B cell (primary cell): ENCODE measurements around the gene BRINP2. TPM values are rescaled to one million over a fixed set of nuclear protein-coding genes. Genes with fewer than 3 reads are reported as not detected.

Experiments
- ATAC-seq: fragments of 200-7000 bp; cut with Tn5 transposase; one replicate; pipeline ENCODE4 v1.10.0; 2021; ENCODE audit warnings: low read depth, mild to moderate bottlenecking, moderate number of reproducible peaks, moderate library complexity
- CTCF ChIA-PET: fragments of 350-600 bp; sonication (Branson Sonifier 250); formaldehyde crosslinking; loops from one replicate; lab custom pipeline; 2021; ENCODE audit warnings: antibody characterized with exemption, inconsistent platforms; lab: Charles Lee
- POLR2A ChIA-PET: fragments of 350-600 bp; sonication (Branson Sonifier 250); formaldehyde crosslinking; loops from one replicate; lab custom pipeline; 2021; ENCODE audit warnings: antibody characterized with exemption; lab: Charles Lee
- DNase-seq: peaks from one replicate; pipeline ENCODE4 v3.0.0; 2013
- H2AFZ ChIP-seq: 2 replicates; pipeline ENCODE4 v1.6.1; 2012; ENCODE audit warnings: mild to moderate bottlenecking, low read depth, low read length; ENCODE audit not compliant: insufficient read depth, poor library complexity, severe bottlenecking
- H3K27ac ChIP-seq, 2 donors: 1 replicate in 1 of 2; 2 replicates in 1 of 2; pipeline ENCODE4 v1.5.1; 2012 to 2013; ENCODE audit warnings: low read length in 2 of 2, mild to moderate bottlenecking in 2 of 2, moderate library complexity in 1 of 2
- H3K27me3 ChIP-seq, 4 experiments: fragments of 200-600 bp in 1 of 4; sonication (generic) in 1 of 4; replicated peaks in 1 of 4; 1 replicate in 2 of 4; 2 replicates in 2 of 4; pipeline versions ENCODE4 v1.6.1 to v1.7.0; 2013 to 2016; ENCODE audit warnings: low read length in 3 of 4, mild to moderate bottlenecking in 2 of 4, mixed read lengths in 1 of 4, moderate library complexity in 1 of 4; ENCODE audit not compliant: insufficient read depth in 4 of 4, control insufficient read depth in 3 of 4; ENCODE audit errors: control extremely low read depth in 1 of 4
- H3K36me3 ChIP-seq, 2 experiments: replicated peaks in 1 of 2; 1 replicate in 1 of 2; 2 replicates in 1 of 2; pipeline versions ENCODE4 v1.6.1 to v1.7.1; 2013; ENCODE audit warnings: low read length in 1 of 2; ENCODE audit not compliant: insufficient read depth in 2 of 2, control insufficient read depth in 1 of 2; ENCODE audit errors: control extremely low read depth in 1 of 2, extremely low read depth in 1 of 2
- H3K4me1 ChIP-seq, 2 donors: fragments of 200-600 bp in 1 of 2; sonication (generic) in 1 of 2; 1 replicate in 1 of 2; 2 replicates in 1 of 2; pipeline versions ENCODE4 v1.5.1 to v1.6.1; 2013 to 2017; ENCODE audit warnings: low read length in 2 of 2; ENCODE audit not compliant: control insufficient read depth in 2 of 2, insufficient read depth in 2 of 2
- H3K4me2 ChIP-seq: replicated peaks from 2 replicates; pipeline ENCODE3; 2012; ENCODE audit warnings: mild to moderate bottlenecking, low read depth, low read length; ENCODE audit not compliant: poor library complexity, severe bottlenecking
- H3K4me3 ChIP-seq, 5 experiments: fragments of 200-600 bp in 1 of 5; sonication (generic) in 1 of 5; 1 replicate in 3 of 5; 2 replicates in 2 of 5; pipeline versions ENCODE4 v1.5.1 to v1.7.0; 2011 to 2016; ENCODE audit warnings: low read length in 4 of 5, mild to moderate bottlenecking in 4 of 5, low read depth in 2 of 5, control low read depth in 1 of 5, moderate library complexity in 1 of 5; ENCODE audit not compliant: insufficient read depth in 1 of 5; ENCODE audit errors: control extremely low read depth in 1 of 5, extremely low read depth in 1 of 5
- H3K79me2 ChIP-seq: fragments of 200-600 bp; sonication (generic); one replicate; pipeline ENCODE4 v1.6.0; 2016; ENCODE audit warnings: low read length; ENCODE audit not compliant: control insufficient read depth, insufficient read depth
- H3K9ac ChIP-seq: fragments of 200-600 bp; sonication (generic); 2 replicates; pipeline ENCODE4 v1.6.1; 2017; ENCODE audit warnings: mild to moderate bottlenecking, low read length, moderate library complexity
- H3K9me3 ChIP-seq, 3 donors: one replicate each; pipeline versions ENCODE4 v1.6.1 to v1.7.1; 2013; ENCODE audit warnings: low read length in 2 of 3; ENCODE audit not compliant: control insufficient read depth in 2 of 3, insufficient read depth in 1 of 3; ENCODE audit errors: control extremely low read depth in 1 of 3
- H4K20me1 ChIP-seq: 2 replicates; pipeline ENCODE4 v1.6.0; 2012; ENCODE audit warnings: mild to moderate bottlenecking, low read length; ENCODE audit not compliant: insufficient read depth, control insufficient read depth, poor library complexity, severe bottlenecking
- H3K27ac Mint-ChIP-seq: one replicate; pipeline ENCODE4 v1.8.0; 2021; ENCODE audit warnings: mixed read lengths
- H3K27me3 Mint-ChIP-seq: one replicate; pipeline ENCODE4 v1.8.0; 2021; ENCODE audit warnings: mixed read lengths
- H3K4me1 Mint-ChIP-seq: one replicate; pipeline ENCODE4 v1.8.0; 2021; ENCODE audit warnings: mixed read lengths
- H3K4me3 Mint-ChIP-seq: one replicate; pipeline ENCODE4 v1.8.0; 2021; ENCODE audit warnings: mixed read lengths
- H3K9me3 Mint-ChIP-seq: one replicate; pipeline ENCODE4 v1.8.0; 2022; ENCODE audit warnings: mixed read lengths; ENCODE audit not compliant: insufficient read depth
- EZH2 ChIP-seq: IDR thresholded peaks from 2 replicates; pipeline ENCODE4 v1.6.1; 2012; ENCODE audit warnings: borderline replicate concordance, low read depth, mild to moderate bottlenecking, moderate library complexity, low read length; ENCODE audit not compliant: insufficient read depth, poor library complexity, severe bottlenecking
- WGBS: methylation state at CpG from one replicate; pipeline ENCODE4 v1.1.5; 2013; ENCODE audit warnings: missing lambda C conversion rate; ENCODE audit not compliant: insufficient coverage; 5-methylcytosine and 5-hydroxymethylcytosine counted together
- intact Hi-C: fragments of 100-400 bp; cut with micrococcal nuclease; formaldehyde crosslinking; loops from one replicate; pipeline ENCODE4 v1.10.0; 2022
- polyA plus RNA-seq: library from polyadenylated mRNA; depleted of rRNA; stranded (reverse); fragments of >200 nt; gene quantifications from 2 replicates; pipeline ENCODE4 v1.2.3, GENCODE V29; 2012
- total RNA-seq, 2 donors: library from RNA; stranded (reverse); fragments of 120-200 nt in 1 of 2; gene quantifications; 1 replicate in 1 of 2; 2 replicates in 1 of 2; pipeline versions ENCODE4 v1.2.3 to v1.2.4, GENCODE V29; 2013 to 2022
- TF ChIP-seq, protein P1 (sequence below): fragments of 200-600 bp; IDR thresholded peaks from one replicate; pipeline ENCODE4 v1.8.0; 2022; ENCODE audit warnings: antibody characterized with exemption, mild to moderate bottlenecking

The BRINP2 gene
- total and polyA plus RNA-seq, 2 donors (not counting 1 experiment from before 2014, with no cell fraction given), result not detected

DNA sequence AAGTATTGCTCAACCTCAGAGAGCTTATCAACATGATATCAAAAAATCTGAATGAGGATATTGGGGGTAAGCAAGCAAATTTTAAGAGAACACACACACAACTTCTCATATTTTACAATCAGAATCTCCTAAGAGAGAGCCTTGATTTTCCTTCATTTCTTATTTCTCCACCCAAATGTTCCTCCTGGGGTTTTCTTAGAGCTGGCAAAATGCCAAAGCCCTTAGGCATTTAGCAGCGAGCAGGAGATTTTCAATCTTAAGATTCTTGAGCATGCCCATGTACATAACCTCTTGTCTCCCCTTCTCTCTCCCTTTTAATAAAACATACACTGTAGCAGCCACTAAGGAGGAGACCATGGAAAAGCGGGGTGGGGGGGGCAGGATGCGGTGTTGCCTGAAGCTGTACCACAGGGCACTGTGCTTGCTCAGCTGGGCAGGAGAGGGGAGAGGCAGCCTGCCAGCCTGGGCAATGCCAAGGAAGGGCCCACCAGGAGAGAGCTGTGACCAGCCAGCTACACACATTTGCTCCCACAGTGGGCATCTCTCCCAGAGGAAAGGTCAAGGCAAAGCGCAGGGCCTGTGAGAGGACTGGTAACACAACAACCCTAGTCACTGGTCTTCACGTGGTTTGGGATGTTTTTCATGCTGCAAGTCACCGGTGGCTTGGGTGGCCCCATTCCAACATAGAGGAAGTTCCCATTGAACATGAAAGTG lies 4.3 kb downstream of the BRINP2 start:
- Histone ChIP-seq H2AFZ (no peak overlapping the region), H3K9me3 (peaks cover 0 to 7% (median 0%) of the 10 kb centered on the region in 3 donors), H3K4me2 (no peak overlapping the region), H3K36me3 (no peaks in the 10 kb centered on the region), H3K4me3 (no peak overlapping the region), H3K27ac (no peak overlapping the region), H3K9ac (no peak overlapping the region), H4K20me1 (no peaks in the 10 kb centered on the region), H3K79me2 (no peaks in the 10 kb centered on the region), H3K4me1 (peaks cover 0 to 5% of the 10 kb centered on the region in 2 donors), H3K27me3 (peaks cover 0 to 24% (median 16%) of the 10 kb centered on the region in 4 experiments)
- Mint-ChIP-seq H3K4me1 (peaks cover 6% of the 10 kb centered on the region), H3K4me3 (no peak overlapping the region), H3K27ac (no peak overlapping the region), H3K9me3 (no peaks in the 10 kb centered on the region), H3K27me3 (peaks cover 46% of the 10 kb centered on the region)
- no peak for DNase-seq
- ChIA-PET CTCF (no interaction called here), POLR2A (no interaction called here)
- 84% methylated on average over 4 of the region's 6 CpGs for WGBS
- ATAC-seq, result no peak
- no peak for TF ChIP-seq EZH2
- TF ChIP-seq, protein P1, sequence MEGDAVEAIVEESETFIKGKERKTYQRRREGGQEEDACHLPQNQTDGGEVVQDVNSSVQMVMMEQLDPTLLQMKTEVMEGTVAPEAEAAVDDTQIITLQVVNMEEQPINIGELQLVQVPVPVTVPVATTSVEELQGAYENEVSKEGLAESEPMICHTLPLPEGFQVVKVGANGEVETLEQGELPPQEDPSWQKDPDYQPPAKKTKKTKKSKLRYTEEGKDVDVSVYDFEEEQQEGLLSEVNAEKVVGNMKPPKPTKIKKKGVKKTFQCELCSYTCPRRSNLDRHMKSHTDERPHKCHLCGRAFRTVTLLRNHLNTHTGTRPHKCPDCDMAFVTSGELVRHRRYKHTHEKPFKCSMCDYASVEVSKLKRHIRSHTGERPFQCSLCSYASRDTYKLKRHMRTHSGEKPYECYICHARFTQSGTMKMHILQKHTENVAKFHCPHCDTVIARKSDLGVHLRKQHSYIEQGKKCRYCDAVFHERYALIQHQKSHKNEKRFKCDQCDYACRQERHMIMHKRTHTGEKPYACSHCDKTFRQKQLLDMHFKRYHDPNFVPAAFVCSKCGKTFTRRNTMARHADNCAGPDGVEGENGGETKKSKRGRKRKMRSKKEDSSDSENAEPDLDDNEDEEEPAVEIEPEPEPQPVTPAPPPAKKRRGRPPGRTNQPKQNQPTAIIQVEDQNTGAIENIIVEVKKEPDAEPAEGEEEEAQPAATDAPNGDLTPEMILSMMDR, result no peak
- intact Hi-C loops, result no loop called here

DNA sequence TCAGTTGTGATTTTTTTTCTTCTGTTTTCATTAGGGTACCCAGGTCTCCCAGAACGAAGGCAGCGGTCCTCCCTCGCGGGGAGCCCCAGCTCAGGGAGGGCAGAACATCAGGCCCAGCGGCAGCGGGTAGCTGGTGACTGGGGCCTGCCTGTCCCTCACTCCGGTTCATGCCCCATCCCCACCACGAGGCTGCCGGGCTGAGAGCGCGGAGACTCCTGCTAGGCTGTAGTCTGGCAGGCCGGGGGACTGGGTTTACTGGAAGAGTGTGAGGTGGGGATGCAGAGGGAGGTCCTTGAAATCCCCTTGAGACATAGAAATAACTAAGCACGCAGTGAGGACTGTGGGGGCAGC lies 10.5 kb downstream of the BRINP2 start:
- peaks cover 13% of the 10 kb centered on the region for H3K4me1 Mint-ChIP-seq
- H3K9me3 Mint-ChIP-seq, result no peaks in the 10 kb centered on the region
- Histone ChIP-seq H3K79me2 (no peaks in the 10 kb centered on the region), H3K36me3 (no peaks in the 10 kb centered on the region), H3K27me3 (peaks cover 0 to 15% (median 5%) of the 10 kb centered on the region in 4 experiments), H3K27ac (no peak overlapping the region), H2AFZ (peak overlapping the region; percentile 54), H3K4me1 (peaks cover 2 to 6% of the 10 kb centered on the region in 2 donors), H3K4me2 (peak overlapping the region; percentile 52), H3K9me3 (peaks cover 0 to 4% (median 0%) of the 10 kb centered on the region in 3 donors), H3K4me3 (peak overlapping the region in 2 of 5 experiments; percentile 15 to 19), H3K9ac (no peak overlapping the region), H4K20me1 (no peaks in the 10 kb centered on the region)
- H3K27ac Mint-ChIP-seq, result no peak overlapping the region
- peaks cover 45% of the 10 kb centered on the region for H3K27me3 Mint-ChIP-seq
- H3K4me3 Mint-ChIP-seq, result peak overlapping the region; percentile 63
- intact Hi-C loops, result no loop called here
- ATAC-seq, result no peak
- ChIA-PET POLR2A (no interaction called here), CTCF (interaction anchor here (1.1 to 1.2 kb wide), 2 partner anchors 11 to 33 kb away, joined by 3 read pairs; partner anchors contain the start of gene BRINP2)
- 8% methylated on average over 8 of the region's 13 CpGs for WGBS
- no peak for TF ChIP-seq EZH2
- TF ChIP-seq, protein P1, result no peak
- no peak for DNase-seq
